Epithelial cell of alveolus of lung (primary cell): ENCODE results near the gene CXorf58. TPM values are rescaled to one million over a fixed set of nuclear protein-coding genes. Genes with fewer than 3 reads are reported as not detected.

ENCODE experiments used
- total RNA-seq: library from RNA; depleted of rRNA; stranded (reverse); fragments of >200 nt; gene quantifications from 2 replicates; pipeline ENCODE4 v1.2.1, GENCODE V29; 2015

CXorf58 gene
- under 0.01 TPM in 1 of 2 replicates, not detected in the other for total RNA-seq

GRCh38 chrX:23907498-23908218 lies at the start of gene CXorf58, which contains the start of gene APOO:
Gene CXorf58 (plus strand): TSS chrX:23908006. CDS start chrX:23910303, 2,297 bp downstream.
Gene APOO (minus strand): TSS chrX:23907938. CDS start chrX:23907702, 236 bp downstream.

Other genes starting within 250 kb of the CXorf58 start
- 213 and 381 TPM in 2 replicates for gene PRDX4, start 240.5 kb upstream of the CXorf58 start, total RNA-seq
- 27.1 and 44.7 TPM in 2 replicates for gene ACOT9, start 164.7 kb upstream of the CXorf58 start, total RNA-seq
- gene SAT1, start 124.8 kb upstream of the CXorf58 start, total RNA-seq: 174 and 545 TPM in 2 replicates
- 7.9 and 15.5 TPM in 2 replicates for gene APOO, start 68 bp upstream of the CXorf58 start, total RNA-seq
- 4.3 and 9.5 TPM in 2 replicates for gene KLHL15, start 119.2 kb downstream of the CXorf58 start, total RNA-seq
- 163 and 201 TPM in 2 replicates for gene EIF2S3, start 146.9 kb downstream of the CXorf58 start, total RNA-seq
- 14.1 and 35.5 TPM in 2 replicates for gene ZFX, start 241.7 kb downstream of the CXorf58 start, total RNA-seq